ENCODE results near the gene TMEM132E. TPM values are rescaled to one million over a fixed set of nuclear protein-coding genes. Genes with fewer than 3 reads are reported as not detected.
A peak's percentile ranks its signal among the peaks of the same experiment; 100 is the strongest.

TMEM132E gene
- polyA plus RNA-seq, 2 of the 4 experiments (the other 2 are of a cell fraction) = not detected

GRCh38 chr17:34556384-34556783 is 23.0 kb upstream of the TMEM132E start:
- ChIA-PET CTCF (interaction anchor here (0.6 to 1.8 kb wide), 4 partner anchors 11 to 81 kb away, joined by 3 to 4 read pairs (median 4); no protein-coding TSS in a partner anchor), POLR2A (no interaction called here)
- no peak overlapping the region for H3K4me3 ChIP-seq
- no peak for TF ChIP-seq CEBPB (IDR thresholded peaks at IDR 0.05)
- peak; percentile 92 for TF ChIP-seq REST (IDR thresholded peaks at IDR 0.05)
- no peaks in the 10 kb centered on the region for H3K9me3 ChIP-seq
- FAIRE-seq = no peak
- no peak for DNase-seq (ENCODE audit: low read depth in 1 of 2, low spot score in 1 of 2)
- ATAC-seq = peak in 1 of 2 experiments; percentile 49; a peak in 3 of 6 replicates
- no peaks in the 10 kb centered on the region for H3K4me1 ChIP-seq
- 19% methylated on average over 4 of the region's 4 CpGs for WGBS (ENCODE audit: missing lambda C conversion rate)
- no peak overlapping the region for H3K4me2 ChIP-seq
- no peak overlapping the region for H3K27ac ChIP-seq

DNA sequence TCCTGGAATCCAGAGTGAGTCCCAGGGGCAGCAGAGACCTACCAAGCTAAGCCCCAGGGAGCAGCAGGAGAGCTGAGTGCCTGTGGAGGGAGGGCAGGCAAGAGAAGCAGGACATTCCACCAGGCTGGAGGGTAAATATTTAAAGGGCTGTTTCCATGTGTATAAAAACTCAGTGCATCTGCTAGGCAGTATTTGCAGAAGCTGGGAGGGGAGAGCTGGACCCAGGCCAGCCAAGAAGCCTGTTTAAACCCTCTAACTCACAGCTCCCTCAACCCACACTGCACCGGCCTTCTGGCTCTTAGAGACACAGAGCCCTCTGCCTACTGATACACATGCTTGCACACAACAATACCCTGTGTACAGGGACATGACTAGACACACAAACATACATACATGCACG is 22.5 kb upstream of the TMEM132E start:
- Histone ChIP-seq H3K4me2 (no peak overlapping the region), H3K9me3 (no peaks in the 10 kb centered on the region), H3K4me1 (no peaks in the 10 kb centered on the region), H3K4me3 (no peak overlapping the region), H3K27ac (no peak overlapping the region)
- POLR2A ChIA-PET = no interaction called here
- CTCF ChIA-PET = interaction anchor here (1.0 to 1.5 kb wide), 4 partner anchors 9 to 15 kb away, joined by 4 read pairs; no protein-coding TSS in a partner anchor
- no peak for FAIRE-seq
- DNase-seq (ENCODE audit: low read depth in 1 of 2, low spot score in 1 of 2) = no peak
- WGBS (ENCODE audit: missing lambda C conversion rate) = 19% methylated on average over 2 of the region's 2 CpGs
- TF ChIP-seq CBX8 (IDR thresholded peaks at IDR 0.05) = no peak
- TF ChIP-seq HOXB5 (CRISPR knock-in tag; IDR thresholded peaks at IDR 0.05) = no peak
- TF ChIP-seq CHD4 (IDR thresholded peaks at IDR 0.05; ENCODE audit: borderline replicate concordance) = no peak
- TF ChIP-seq SREBF2 (IDR thresholded peaks at IDR 0.05) = no peak
- no peak for TF ChIP-seq RARB (CRISPR knock-in tag; IDR thresholded peaks at IDR 0.05)
- no peak for TF ChIP-seq EHMT2 (IDR thresholded peaks at IDR 0.05; ENCODE audit: low read depth)
- TF ChIP-seq PHF8 (IDR thresholded peaks at IDR 0.05; ENCODE audit: borderline replicate concordance, low read depth) = no peak
- TF ChIP-seq, protein P1, sequence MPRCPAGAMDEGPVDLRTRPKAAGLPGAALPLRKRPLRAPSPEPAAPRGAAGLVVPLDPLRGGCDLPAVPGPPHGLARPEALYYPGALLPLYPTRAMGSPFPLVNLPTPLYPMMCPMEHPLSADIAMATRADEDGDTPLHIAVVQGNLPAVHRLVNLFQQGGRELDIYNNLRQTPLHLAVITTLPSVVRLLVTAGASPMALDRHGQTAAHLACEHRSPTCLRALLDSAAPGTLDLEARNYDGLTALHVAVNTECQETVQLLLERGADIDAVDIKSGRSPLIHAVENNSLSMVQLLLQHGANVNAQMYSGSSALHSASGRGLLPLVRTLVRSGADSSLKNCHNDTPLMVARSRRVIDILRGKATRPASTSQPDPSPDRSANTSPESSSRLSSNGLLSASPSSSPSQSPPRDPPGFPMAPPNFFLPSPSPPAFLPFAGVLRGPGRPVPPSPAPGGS (IDR thresholded peaks at IDR 0.05) = no peak
- no peak for TF ChIP-seq ESRRA (IDR thresholded peaks at IDR 0.05; ENCODE audit: borderline replicate concordance, low read length)
- no peak for TF ChIP-seq JUN (IDR thresholded peaks at IDR 0.05)
- no peak for TF ChIP-seq ATOH8 (CRISPR knock-in tag; IDR thresholded peaks at IDR 0.05; ENCODE audit: low read depth)
- no peak for TF ChIP-seq MAZ (IDR thresholded peaks at IDR 0.05; ENCODE audit: borderline replicate concordance, low read depth, low read length)
- TF ChIP-seq ZNF302 (CRISPR knock-in tag; IDR thresholded peaks at IDR 0.05) = no peak
- TF ChIP-seq, protein P2, sequence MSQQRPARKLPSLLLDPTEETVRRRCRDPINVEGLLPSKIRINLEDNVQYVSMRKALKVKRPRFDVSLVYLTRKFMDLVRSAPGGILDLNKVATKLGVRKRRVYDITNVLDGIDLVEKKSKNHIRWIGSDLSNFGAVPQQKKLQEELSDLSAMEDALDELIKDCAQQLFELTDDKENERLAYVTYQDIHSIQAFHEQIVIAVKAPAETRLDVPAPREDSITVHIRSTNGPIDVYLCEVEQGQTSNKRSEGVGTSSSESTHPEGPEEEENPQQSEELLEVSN (IDR thresholded peaks at IDR 0.05; ENCODE audit: borderline replicate concordance, low read depth) = no peak
- no peak for TF ChIP-seq POLR2AphosphoS2 (conservative IDR thresholded peaks at IDR 0.05; ENCODE audit: low read length)
- no peak for ATAC-seq

DNA sequence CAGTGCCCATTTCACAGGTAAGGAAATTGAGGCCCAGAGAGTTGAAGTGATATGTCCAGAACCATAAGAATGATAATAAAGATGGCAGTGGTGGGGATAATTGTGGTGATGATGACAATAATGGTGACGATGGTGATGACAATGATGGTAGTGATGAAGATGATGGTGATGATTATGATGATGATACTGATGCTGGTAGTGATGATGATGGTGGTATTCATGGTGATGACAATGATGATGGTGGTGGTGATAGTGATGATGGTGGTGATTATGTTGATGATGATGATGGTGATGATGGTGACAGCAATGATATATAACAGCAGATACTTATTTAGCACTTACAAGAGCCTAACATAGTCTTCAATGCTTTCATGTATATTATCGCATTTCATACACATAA is 18.1 kb upstream of the TMEM132E start:
- FAIRE-seq = peak; percentile 39
- Histone ChIP-seq H3K9me3 (no peaks in the 10 kb centered on the region), H3K27ac (no peak overlapping the region), H3K4me3 (no peak overlapping the region), H3K4me1 (no peaks in the 10 kb centered on the region), H3K4me2 (no peak overlapping the region)
- ChIA-PET CTCF (interaction anchor here (0.6 to 0.7 kb wide), 2 partner anchors 19 to 76 kb away, joined by 3 to 4 read pairs; no protein-coding TSS in a partner anchor), POLR2A (no interaction called here)
- no peak for DNase-seq (ENCODE audit: low read depth in 1 of 2, low spot score in 1 of 2)
- 39% methylated on average over 2 of the region's 2 CpGs for WGBS (ENCODE audit: missing lambda C conversion rate)
- no peak for ATAC-seq
- TF ChIP-seq, protein P1 (IDR thresholded peaks at IDR 0.05) = no peak
- no peak for TF ChIP-seq RCOR1 (IDR thresholded peaks at IDR 0.05; ENCODE audit: low read depth, low read length)
- no peak for TF ChIP-seq FOSB (CRISPR knock-in tag; IDR thresholded peaks at IDR 0.05)
- no peak for TF ChIP-seq CBX2 (IDR thresholded peaks at IDR 0.05; ENCODE audit: borderline replicate concordance, low read depth)
- TF ChIP-seq KDM5A (IDR thresholded peaks at IDR 0.05) = no peak
- no peak for TF ChIP-seq CHD4 (IDR thresholded peaks at IDR 0.05; ENCODE audit: borderline replicate concordance)
- no peak for TF ChIP-seq NFE2L2 (conservative IDR thresholded peaks at IDR 0.05; ENCODE audit: low read length)
- TF ChIP-seq HOXB5 (CRISPR knock-in tag; IDR thresholded peaks at IDR 0.05) = no peak
- TF ChIP-seq JUNB (IDR thresholded peaks at IDR 0.05) = no peak
- no peak for TF ChIP-seq RARB (CRISPR knock-in tag; IDR thresholded peaks at IDR 0.05)
- no peak for TF ChIP-seq EHF (CRISPR knock-in tag; IDR thresholded peaks at IDR 0.05)
- no peak for TF ChIP-seq CHD2 (IDR thresholded peaks at IDR 0.05; ENCODE audit: low read length, partially characterized antibody)
- no peak for TF ChIP-seq KDM1A (IDR thresholded peaks at IDR 0.05; ENCODE audit: low read depth)
- TF ChIP-seq POLR2AphosphoS2 (conservative IDR thresholded peaks at IDR 0.05; ENCODE audit: low read length) = no peak
- TF ChIP-seq SMC3 (IDR thresholded peaks at IDR 0.05) = no peak
- TF ChIP-seq NPAS2 (CRISPR knock-in tag; IDR thresholded peaks at IDR 0.05; ENCODE audit: borderline replicate concordance) = no peak
